Esophagus mucosa (tissue), 1 donor: ENCODE measurements around the gene RAPGEFL1. TPM values are rescaled to one million over a fixed set of nuclear protein-coding genes. Genes with fewer than 3 reads are reported as not detected.
"Not testable (repeated sequence)": the region's sequence is repeated elsewhere in the genome, so short reads cannot be mapped to it uniquely, and the experiment has no call there.

Experiments used
- ATAC-seq: fragments of 200-7000 bp; cut with Tn5 transposase; one replicate; pipeline ENCODE4 v1.9.1; 2020
- total RNA-seq: library from RNA; stranded (reverse); gene quantifications from one replicate; pipeline ENCODE4 v1.2.4, GENCODE V29; 2023
- donor health status: DM: yes; HTN: yes; CAD: no.

The RAPGEFL1 gene
- total RNA-seq = 112 TPM

GRCh38 chr17:40177275-40177874, at the start of gene RAPGEFL1:
Gene RAPGEFL1, plus strand, starts transcription at chr17:40177470. Its CDS starts 392 bp downstream, at chr17:40177862.
- ATAC-seq = peak; percentile 63

- no peak for ATAC-seq
Measured at GRCh38 chr17:40129498-40129897, 47.8 kb upstream of the RAPGEFL1 start.

- ATAC-seq = peak; percentile 17
Measured at GRCh38 chr17:40130352-40131042, 46.8 kb upstream of the RAPGEFL1 start.

- no peak for ATAC-seq
Measured at GRCh38 chr17:40134184-40134583, 43.1 kb upstream of the RAPGEFL1 start.

GRCh38 chr17:40135817-40136216, 41.5 kb upstream of the RAPGEFL1 start:
- no peak for ATAC-seq

- peak; percentile 5 for ATAC-seq
Measured at GRCh38 chr17:40139566-40140058, 37.7 kb upstream of the RAPGEFL1 start.

GRCh38 chr17:40143166-40143565, 34.1 kb upstream of the RAPGEFL1 start:
- ATAC-seq = not testable (repeated sequence)

GRCh38 chr17:40145476-40145875, 31.8 kb upstream of the RAPGEFL1 start:
- ATAC-seq = no peak

- ATAC-seq = no peak
Measured at GRCh38 chr17:40148527-40148926, 28.7 kb upstream of the RAPGEFL1 start.

GRCh38 chr17:40150276-40150675, 27.0 kb upstream of the RAPGEFL1 start:
- ATAC-seq = no peak

- ATAC-seq = no peak
Measured at GRCh38 chr17:40151414-40151963, 25.8 kb upstream of the RAPGEFL1 start.

GRCh38 chr17:40153603-40154236, 23.6 kb upstream of the RAPGEFL1 start:
- ATAC-seq = no peak

- ATAC-seq = peak; percentile 43
Measured at GRCh38 chr17:40157973-40158372, 19.3 kb upstream of the RAPGEFL1 start.

- ATAC-seq = no peak
Measured at GRCh38 chr17:40158438-40159013, 18.7 kb upstream of the RAPGEFL1 start.

GRCh38 chr17:40159456-40159855, 17.8 kb upstream of the RAPGEFL1 start:
- no peak for ATAC-seq

GRCh38 chr17:40167685-40168261, 9.5 kb upstream of the RAPGEFL1 start:
- peak; percentile 9 for ATAC-seq

- peak; percentile 81 for ATAC-seq
Measured at GRCh38 chr17:40168262-40168832, 8.9 kb upstream of the RAPGEFL1 start.

- ATAC-seq = no peak
Measured at GRCh38 chr17:40170325-40170724, 6.9 kb upstream of the RAPGEFL1 start.

GRCh38 chr17:40171750-40172149, 5.5 kb upstream of the RAPGEFL1 start:
- no peak for ATAC-seq

- no peak for ATAC-seq
Measured at GRCh38 chr17:40173091-40173777, 4.0 kb upstream of the RAPGEFL1 start.

GRCh38 chr17:40173778-40174135, 3.5 kb upstream of the RAPGEFL1 start:
- no peak for ATAC-seq

- no peak for ATAC-seq
Measured at GRCh38 chr17:40174514-40174913, 2.8 kb upstream of the RAPGEFL1 start.
